ENCODE measurements around the gene AUTS2.

AUTS2 gene

DNA sequence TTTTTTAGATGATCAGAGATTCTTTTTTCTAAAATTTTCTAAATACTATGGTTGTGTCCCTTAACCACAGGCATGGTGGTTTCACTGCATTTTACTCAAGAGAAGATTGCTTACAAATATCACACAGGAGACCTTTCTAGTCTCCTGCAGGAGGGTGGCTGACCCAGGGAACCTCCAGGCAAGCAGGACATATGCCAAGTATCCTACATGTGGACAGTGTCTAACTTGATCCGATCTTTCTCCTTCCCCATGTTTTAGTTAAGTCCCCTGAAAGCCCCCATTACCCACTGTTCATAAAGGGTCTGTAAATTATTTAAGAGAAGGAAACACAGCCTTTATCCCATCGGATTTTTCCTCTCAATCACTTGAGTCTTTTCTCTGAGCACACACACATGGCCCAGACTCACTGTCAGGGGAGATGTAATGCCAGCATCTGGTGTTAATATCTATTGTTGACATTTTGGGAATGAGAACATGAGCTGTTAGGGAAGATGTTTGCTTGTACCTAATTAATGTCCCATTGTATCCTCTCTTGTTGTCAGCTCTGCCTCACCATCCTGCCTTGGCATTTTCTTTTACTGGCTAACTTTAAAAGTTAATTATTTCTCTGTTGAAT is 755.2 kb downstream of the AUTS2 start:
- TF ChIP-seq GATA2 (IDR thresholded peaks at IDR 0.05; ENCODE audit: low read depth, low read length) (peak; percentile 6; the same call in 1 of the 2 replicates), GATA3 (IDR thresholded peaks at IDR 0.05; ENCODE audit: low read depth, low read length) (no peak)

DNA sequence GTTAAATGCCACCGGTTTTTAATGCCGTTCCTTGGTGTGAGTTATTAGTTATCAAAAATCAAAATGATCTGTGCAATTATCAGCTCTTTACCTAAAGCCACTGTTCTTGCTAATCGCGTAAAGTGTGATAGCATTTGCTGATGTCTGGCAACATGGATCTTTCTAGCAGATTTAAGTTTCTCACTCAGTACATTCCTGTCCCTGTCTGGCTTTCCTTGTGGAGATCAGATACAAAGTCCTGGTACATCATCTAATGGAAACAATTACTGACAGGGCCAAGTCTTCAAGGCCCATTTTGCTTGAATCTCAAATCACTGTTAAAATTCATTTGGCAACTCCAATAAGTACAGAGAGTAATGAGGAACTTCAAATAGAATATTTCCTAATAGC is 755.7 kb downstream of the AUTS2 start:
- peak; percentile 58 for TF ChIP-seq GATA2 (IDR thresholded peaks at IDR 0.05; ENCODE audit: low read depth, low read length)
- TF ChIP-seq GATA3 (IDR thresholded peaks at IDR 0.05; ENCODE audit: low read depth, low read length) = peak; percentile 75

DNA sequence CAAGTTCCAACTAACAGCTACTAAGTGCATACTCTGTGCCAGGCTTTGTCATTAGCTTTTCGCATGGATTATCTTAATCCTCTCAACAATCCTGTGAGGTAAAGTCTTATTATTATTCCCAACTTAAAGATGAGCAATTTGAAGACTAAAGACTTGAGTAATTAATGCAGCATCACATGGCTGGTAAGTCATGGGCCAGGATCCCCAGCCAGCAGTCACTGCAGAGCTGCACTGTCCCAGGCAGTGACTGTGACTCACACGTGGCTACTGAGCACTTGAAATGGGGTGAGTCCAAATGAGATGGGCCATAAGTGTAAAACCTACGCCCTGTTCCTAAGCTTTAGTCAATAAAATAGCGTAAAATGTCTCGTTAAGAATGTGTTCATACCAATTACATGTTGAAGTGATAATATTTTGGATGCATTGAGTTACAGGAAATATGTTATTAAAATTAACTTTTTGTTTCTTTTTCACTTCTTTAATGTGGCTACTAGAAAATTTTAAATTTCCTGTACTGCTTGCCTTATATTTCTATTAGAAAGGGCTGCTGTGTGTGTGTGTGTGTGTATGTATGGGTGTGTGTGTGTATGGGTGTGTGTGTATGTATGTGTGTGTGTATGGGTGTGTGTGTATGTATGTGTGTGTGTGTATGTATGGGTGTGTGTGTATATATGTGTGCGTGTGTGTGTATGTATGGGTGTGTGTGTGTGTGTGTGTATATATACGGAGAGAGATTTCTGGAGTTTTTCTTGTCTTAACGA is 756.3 kb downstream of the AUTS2 start:
- TF ChIP-seq GATA3 (IDR thresholded peaks at IDR 0.05; ENCODE audit: low read depth, low read length) (no peak), GATA2 (IDR thresholded peaks at IDR 0.05; ENCODE audit: low read depth, low read length) (no peak)

DNA sequence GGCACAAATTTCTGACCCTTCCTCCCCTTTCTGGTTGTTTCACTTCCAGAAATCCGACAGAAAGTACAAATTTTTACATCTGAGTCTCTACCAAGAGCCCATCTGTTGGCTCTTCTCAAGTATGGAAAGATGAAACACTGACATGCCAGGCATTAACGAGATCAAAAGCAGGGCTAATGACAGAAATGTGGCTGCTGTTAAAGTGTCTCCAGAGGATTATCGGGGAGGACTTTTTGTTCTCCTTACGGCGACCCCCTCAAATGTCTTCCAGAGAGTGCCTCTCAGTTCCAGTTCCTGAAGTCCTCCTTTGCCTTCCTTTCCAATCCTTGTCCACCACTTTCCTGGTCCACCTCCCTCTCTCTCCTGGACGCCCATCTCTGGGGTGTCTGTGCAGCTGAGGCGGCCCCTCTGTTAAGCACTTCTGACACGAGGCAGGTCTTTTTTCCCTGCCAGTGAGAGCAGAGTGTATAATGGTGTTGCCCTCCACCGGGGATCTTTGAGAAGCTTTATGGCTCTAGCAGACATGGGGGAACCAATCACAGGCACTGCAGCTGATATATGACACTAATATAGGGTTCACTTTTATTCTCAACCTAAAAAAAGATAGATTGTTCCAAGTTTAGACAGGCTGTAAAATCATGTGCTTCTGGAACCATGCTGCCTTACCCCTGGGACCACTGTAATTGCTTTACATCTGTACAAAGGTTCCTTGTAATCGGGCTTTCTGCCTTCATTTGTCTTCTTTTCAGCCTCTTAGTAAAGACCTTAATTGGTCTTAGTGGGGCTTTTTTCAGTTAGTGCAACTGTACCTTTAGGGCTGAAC is 757.1 kb downstream of the AUTS2 start:
- TF ChIP-seq GATA3 (IDR thresholded peaks at IDR 0.05; ENCODE audit: low read depth, low read length) = no peak

GRCh38 chr7:70356085-70356786 is 758.0 kb downstream of the AUTS2 start:
- TF ChIP-seq GATA2 (IDR thresholded peaks at IDR 0.05; ENCODE audit: low read depth, low read length) = no peak
- TF ChIP-seq GATA3 (IDR thresholded peaks at IDR 0.05; ENCODE audit: low read depth, low read length) = no peak

DNA sequence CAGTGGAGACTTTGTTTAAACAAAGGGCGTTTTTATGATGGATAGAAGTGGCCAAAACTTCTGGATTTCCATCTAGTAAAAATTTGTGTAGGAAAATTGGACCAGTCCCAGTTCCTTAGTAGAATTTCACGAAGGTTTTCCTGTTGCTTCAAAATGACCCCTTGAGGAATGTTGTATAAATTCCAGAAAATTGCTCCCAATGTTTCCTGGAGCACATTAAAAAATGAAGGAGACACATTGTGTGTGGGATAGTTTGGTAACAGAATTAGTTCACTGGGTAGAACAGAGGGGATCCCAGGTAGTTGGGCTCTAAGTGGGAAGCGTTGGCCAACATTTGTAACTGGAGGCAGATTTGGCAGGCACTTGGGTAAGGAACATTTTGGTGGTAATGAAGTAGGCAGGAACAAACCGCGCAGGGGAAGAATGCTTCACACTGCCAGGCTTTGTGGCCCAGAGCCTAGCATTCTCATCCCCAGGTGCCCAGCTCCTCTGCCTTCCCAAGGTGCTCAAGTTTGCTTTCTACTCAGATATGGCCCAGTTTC is 758.6 kb downstream of the AUTS2 start:
- TF ChIP-seq GATA2 (IDR thresholded peaks at IDR 0.05; ENCODE audit: low read depth, low read length) (no peak), GATA3 (IDR thresholded peaks at IDR 0.05; ENCODE audit: low read depth, low read length) (no peak)

- TF ChIP-seq GATA2 (IDR thresholded peaks at IDR 0.05; ENCODE audit: low read depth, low read length) (no peak), GATA3 (IDR thresholded peaks at IDR 0.05; ENCODE audit: low read depth, low read length) (no peak)
These were observed 762.3 kb downstream of the AUTS2 start for GRCh38 chr7:70360557-70360956.

GRCh38 chr7:70361821-70362220 is 763.5 kb downstream of the AUTS2 start:
- TF ChIP-seq GATA2 (IDR thresholded peaks at IDR 0.05; ENCODE audit: low read depth, low read length) = no peak
- no peak for TF ChIP-seq GATA3 (IDR thresholded peaks at IDR 0.05; ENCODE audit: low read depth, low read length)

- TF ChIP-seq GATA2 (IDR thresholded peaks at IDR 0.05; ENCODE audit: low read depth, low read length) = no peak
- no peak for TF ChIP-seq GATA3 (IDR thresholded peaks at IDR 0.05; ENCODE audit: low read depth, low read length)
These were observed 773.4 kb downstream of the AUTS2 start for GRCh38 chr7:70371652-70372051.

- TF ChIP-seq GATA2 (IDR thresholded peaks at IDR 0.05; ENCODE audit: low read depth, low read length) (no peak), GATA3 (IDR thresholded peaks at IDR 0.05; ENCODE audit: low read depth, low read length) (no peak)
These were observed 774.7 kb downstream of the AUTS2 start for GRCh38 chr7:70372768-70373515.

GRCh38 chr7:70374772-70375533 is 776.7 kb downstream of the AUTS2 start:
- TF ChIP-seq GATA2 (IDR thresholded peaks at IDR 0.05; ENCODE audit: low read depth, low read length) (no peak), GATA3 (IDR thresholded peaks at IDR 0.05; ENCODE audit: low read depth, low read length) (no peak)

- TF ChIP-seq GATA3 (IDR thresholded peaks at IDR 0.05; ENCODE audit: low read depth, low read length) (peak; percentile 85), GATA2 (IDR thresholded peaks at IDR 0.05; ENCODE audit: low read depth, low read length) (peak; percentile 86)
These were observed 778.3 kb downstream of the AUTS2 start for GRCh38 chr7:70376561-70377031.
